ENCODE measurements around the gene TMEM109. TPM values are rescaled to one million over a fixed set of nuclear protein-coding genes. Genes with fewer than 3 reads are reported as not detected.

The TMEM109 gene, protein sequence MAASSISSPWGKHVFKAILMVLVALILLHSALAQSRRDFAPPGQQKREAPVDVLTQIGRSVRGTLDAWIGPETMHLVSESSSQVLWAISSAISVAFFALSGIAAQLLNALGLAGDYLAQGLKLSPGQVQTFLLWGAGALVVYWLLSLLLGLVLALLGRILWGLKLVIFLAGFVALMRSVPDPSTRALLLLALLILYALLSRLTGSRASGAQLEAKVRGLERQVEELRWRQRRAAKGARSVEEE
- 82.6 and 93.9 TPM in 2 replicates for polyA plus RNA-seq (2013)

DNA sequence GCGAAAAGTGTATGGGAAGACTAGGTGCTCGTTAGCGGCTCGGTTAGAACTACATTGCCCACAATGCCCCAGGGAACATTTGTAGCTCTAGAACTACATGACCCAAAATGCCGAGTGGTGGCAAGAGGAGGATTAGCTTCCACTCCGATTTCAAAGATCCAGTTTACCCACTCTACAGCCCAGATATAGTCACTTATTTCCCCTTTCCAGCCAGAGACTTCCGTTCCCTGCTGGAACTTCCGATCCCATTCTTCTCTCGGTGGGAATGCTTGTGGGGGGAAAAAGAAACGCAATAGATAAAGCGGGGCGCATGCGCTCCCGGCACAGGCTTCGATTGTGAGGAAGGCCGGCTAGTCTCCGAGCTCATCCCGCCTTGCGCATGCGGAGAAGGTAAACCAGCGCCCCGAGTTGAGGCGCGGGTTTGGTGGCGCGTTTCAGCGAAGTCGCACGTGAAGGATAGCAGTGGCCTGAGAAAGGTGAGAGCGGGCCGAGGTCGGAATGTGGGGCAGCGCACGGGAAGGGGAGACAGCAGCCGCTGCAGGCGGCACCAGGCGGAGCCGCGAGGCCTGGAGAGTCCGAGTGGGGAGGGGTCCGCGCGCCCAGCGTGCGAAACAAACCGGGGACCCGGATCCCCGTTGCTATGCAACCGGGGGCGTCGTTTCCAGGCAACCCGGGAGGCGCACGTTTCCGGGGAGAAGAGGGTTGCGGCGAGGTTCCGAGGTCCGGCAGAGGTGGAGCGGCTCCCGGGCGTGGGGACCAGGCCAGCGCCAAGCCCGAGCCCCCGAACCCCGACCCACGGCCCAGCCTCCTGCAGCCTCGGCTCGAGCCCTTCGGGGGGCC, at the start of gene TMEM109:
Gene TMEM109 (plus strand): TSS at position 366 of the 840 bp plus-strand sequence. CDS start 5,536 bp downstream, outside the sequence.
- peaks cover 7% of the 10 kb centered on the region for H3K79me2 ChIP-seq (ENCODE audit: control insufficient read depth, insufficient read depth, low read length, poor library complexity)

DNA sequence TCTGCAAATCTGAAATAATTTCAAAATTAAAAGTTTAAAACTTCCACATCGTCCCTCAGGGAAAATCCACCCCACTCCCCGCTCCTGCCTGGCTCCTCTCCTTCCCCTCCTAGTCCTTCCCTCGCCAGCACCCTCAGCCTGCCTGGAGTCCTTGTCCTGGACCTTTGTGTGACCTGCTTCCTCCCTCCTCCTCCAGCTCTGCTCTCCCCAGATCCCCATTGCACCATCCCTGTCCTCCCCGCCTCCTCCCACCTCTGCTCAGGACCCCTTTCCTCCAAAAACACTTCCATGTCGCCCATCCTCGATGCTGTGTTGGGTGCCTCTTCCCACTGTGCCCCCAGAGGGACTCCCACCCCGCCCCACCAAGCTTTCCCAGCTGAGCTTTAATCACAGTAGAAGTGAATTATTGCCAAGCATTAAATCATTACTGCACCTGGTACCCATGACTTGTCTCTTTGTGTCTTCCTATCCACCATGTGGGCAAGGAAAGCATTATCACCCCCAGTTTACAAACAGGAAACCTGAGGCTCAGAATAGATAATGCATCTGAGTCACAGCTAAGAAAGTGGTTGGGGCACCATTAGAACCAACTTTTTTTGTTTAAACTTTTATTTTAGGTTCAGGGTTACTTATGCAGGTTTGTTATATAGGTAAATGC, 49.0 kb upstream of the TMEM109 start:
- H4K91ac ChIP-seq (ENCODE audit: low read depth, low read length): no peak overlapping the region
- H3K9ac ChIP-seq (ENCODE audit: low read length): no peak overlapping the region
- H3K36me3 ChIP-seq (ENCODE audit: control insufficient read depth in 1 of 2, insufficient read depth in 2 of 2, low read length in 2 of 2): no peaks in the 10 kb centered on the region
- H3K14ac ChIP-seq (ENCODE audit: low read length): no peak overlapping the region
- peaks cover 4 to 5% of the 10 kb centered on the region in 2 experiments for H3K4me1 ChIP-seq (ENCODE audit: control insufficient read depth in 1 of 2, insufficient read depth in 2 of 2, low read length in 2 of 2)
- no peaks in the 10 kb centered on the region for H3K79me2 ChIP-seq (ENCODE audit: control insufficient read depth, insufficient read depth, low read length, poor library complexity)
- no peak overlapping the region for H4K8ac ChIP-seq (ENCODE audit: low read depth, low read length)
- no peak overlapping the region for H2AK5ac ChIP-seq (ENCODE audit: low read length)
- H3K79me1 ChIP-seq (ENCODE audit: low read length): peaks cover 3% of the 10 kb centered on the region
- DNase-seq: no peak
- no peak overlapping the region for H3K4me2 ChIP-seq (ENCODE audit: low read length)
- H2BK5ac ChIP-seq (ENCODE audit: low read depth, low read length, poor library complexity): no peak overlapping the region
- H2BK120ac ChIP-seq (ENCODE audit: insufficient read depth, low read length, poor library complexity): no peak overlapping the region
- H4K12ac ChIP-seq (ENCODE audit: low read depth, low read length): no peak overlapping the region
- H3K9me3 ChIP-seq (ENCODE audit: insufficient read depth, low read depth, low read length): no peaks in the 10 kb centered on the region
- no peak overlapping the region for H3K4ac ChIP-seq (ENCODE audit: low read depth, low read length)
- no peak overlapping the region for H3K18ac ChIP-seq (ENCODE audit: low read length)
- WGBS (ENCODE audit: extremely low coverage, insufficient coverage, insufficient read length): no CpG with 5 or more reads among the region's 7 CpGs
- H3K23ac ChIP-seq (ENCODE audit: low read length): peak overlapping the region; percentile 37
- no peak overlapping the region for H2AFZ ChIP-seq (ENCODE audit: insufficient read depth, low read length, poor library complexity)
- no peaks in the 10 kb centered on the region for H3K27me3 ChIP-seq (ENCODE audit: insufficient read depth, low read length)
- no peak overlapping the region for H3K4me3 ChIP-seq (ENCODE audit: low read depth, low read length)
- no peak overlapping the region for H3K27ac ChIP-seq (ENCODE audit: low read depth, low read length)
- H2BK12ac ChIP-seq (ENCODE audit: low read length): no peak overlapping the region

More for the DNA sequence above, at the start of gene TMEM109:
- Histone ChIP-seq H2AFZ (ENCODE audit: insufficient read depth, low read length, poor library complexity) (peak within 1 kb of the TSS; percentile 96), H2AK5ac (ENCODE audit: low read length) (peak within 1 kb of the TSS; percentile 78), H3K14ac (ENCODE audit: low read length) (peak within 1 kb of the TSS; percentile 95), H3K18ac (ENCODE audit: low read length) (peak within 1 kb of the TSS; percentile 91), H4K12ac (ENCODE audit: low read depth, low read length) (peak within 1 kb of the TSS; percentile 95), H2BK12ac (ENCODE audit: low read length) (peak within 1 kb of the TSS; percentile 51), H3K36me3 (ENCODE audit: control insufficient read depth in 1 of 2, insufficient read depth in 2 of 2, low read length in 2 of 2) (peaks cover 0 to 2% of the 10 kb centered on the region in 2 experiments), H2BK120ac (ENCODE audit: insufficient read depth, low read length, poor library complexity) (peak within 1 kb of the TSS; percentile 73), H3K9me3 (ENCODE audit: insufficient read depth, low read depth, low read length) (no peaks in the 10 kb centered on the region), H3K4ac (ENCODE audit: low read depth, low read length) (peak within 1 kb of the TSS; percentile 71), H3K23ac (ENCODE audit: low read length) (no peak within 1 kb of the TSS), H3K27me3 (ENCODE audit: insufficient read depth, low read length) (no peaks in the 10 kb centered on the region), H3K79me1 (ENCODE audit: low read length) (peaks cover 13% of the 10 kb centered on the region), H3K27ac (ENCODE audit: low read depth, low read length) (peak within 1 kb of the TSS; percentile 76), H2BK5ac (ENCODE audit: low read depth, low read length, poor library complexity) (peak within 1 kb of the TSS; percentile 78), H3K4me1 (ENCODE audit: control insufficient read depth in 1 of 2, insufficient read depth in 2 of 2, low read length in 2 of 2) (peaks cover 15 to 20% of the 10 kb centered on the region in 2 experiments), H3K9ac (ENCODE audit: low read length) (peak within 1 kb of the TSS; percentile 73), H4K91ac (ENCODE audit: low read depth, low read length) (peak within 1 kb of the TSS; percentile 90), H3K4me3 (ENCODE audit: low read depth, low read length) (peak within 1 kb of the TSS; percentile 78), H4K8ac (ENCODE audit: low read depth, low read length) (peak within 1 kb of the TSS; percentile 97), H3K4me2 (ENCODE audit: low read length) (peak within 1 kb of the TSS; percentile 89)
- WGBS (ENCODE audit: extremely low coverage, insufficient coverage, insufficient read length): no CpG with 5 or more reads among the region's 70 CpGs
- peak; percentile 70 to 84 for DNase-seq

DNA sequence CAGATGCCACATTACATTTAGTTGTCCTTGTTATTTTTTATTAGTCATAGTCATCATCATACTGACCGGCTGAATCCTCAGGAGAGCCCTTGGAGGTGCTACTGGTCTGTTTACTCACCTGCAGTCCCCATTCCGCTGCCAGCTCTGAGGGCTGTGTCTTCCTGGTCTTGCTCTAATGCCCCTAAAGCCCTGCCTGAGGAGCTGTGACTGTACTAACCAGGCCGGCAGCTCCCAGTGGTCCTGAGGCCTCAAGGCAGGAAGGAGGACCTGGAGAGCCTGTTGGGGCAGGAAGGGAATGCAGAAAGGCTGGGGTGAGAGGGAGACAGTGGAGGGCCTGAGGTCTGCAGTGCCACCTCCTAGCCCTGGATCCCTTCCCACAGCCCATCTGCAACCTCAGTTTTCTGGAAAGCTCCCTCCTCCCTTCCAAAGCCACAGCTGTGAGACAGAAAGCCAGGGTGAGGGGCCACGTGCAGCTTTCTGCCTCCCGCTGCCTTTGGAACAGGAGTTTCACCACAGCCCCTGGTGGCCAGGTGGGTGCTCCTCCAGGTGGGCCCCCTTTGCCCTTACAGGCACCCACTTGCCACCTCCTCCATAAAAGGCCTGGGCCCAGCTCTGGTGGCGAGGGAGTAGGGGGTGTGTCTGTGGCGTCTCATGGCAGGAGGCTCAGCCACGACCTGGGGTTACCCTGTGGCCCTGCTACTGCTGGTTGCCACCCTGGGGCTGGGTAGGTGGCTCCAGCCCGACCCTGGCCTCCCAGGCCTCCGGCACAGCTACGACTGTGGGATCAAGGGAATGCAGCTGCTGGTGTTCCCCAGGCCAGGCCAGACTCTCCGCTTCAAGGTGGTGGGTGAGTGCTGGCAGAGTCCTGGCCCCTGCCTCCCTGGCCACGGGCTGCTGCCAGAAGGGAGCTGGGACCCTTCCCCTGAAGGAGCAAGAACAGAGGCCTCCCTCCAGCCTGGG, 46.8 kb upstream of the TMEM109 start, which contains the start of gene ZP1:
Gene ZP1 (plus strand): TSS at position 632 of the 960 bp plus-strand sequence. CDS start 20 bp downstream, at position 652.
- no peak within 1 kb of the TSS for H2AFZ ChIP-seq (ENCODE audit: insufficient read depth, low read length, poor library complexity)
- no peak within 1 kb of the TSS for H3K4me2 ChIP-seq (ENCODE audit: low read length)
- no CpG with 5 or more reads among the region's 13 CpGs for WGBS (ENCODE audit: extremely low coverage, insufficient coverage, insufficient read length)

More for the DNA sequence above, 46.8 kb upstream of the TMEM109 start, which contains the start of gene ZP1:
- Histone ChIP-seq H2AK5ac (ENCODE audit: low read length) (peak within 1 kb of the TSS; percentile 11), H3K4ac (ENCODE audit: low read depth, low read length) (no peak within 1 kb of the TSS), H4K91ac (ENCODE audit: low read depth, low read length) (peak within 1 kb of the TSS; percentile 80), H3K9me3 (ENCODE audit: insufficient read depth, low read depth, low read length) (no peaks in the 10 kb centered on the region), H3K4me3 (ENCODE audit: low read depth, low read length) (no peak within 1 kb of the TSS), H3K18ac (ENCODE audit: low read length) (no peak within 1 kb of the TSS), H2BK5ac (ENCODE audit: low read depth, low read length, poor library complexity) (no peak within 1 kb of the TSS), H3K79me2 (ENCODE audit: control insufficient read depth, insufficient read depth, low read length, poor library complexity) (no peaks in the 10 kb centered on the region), H3K79me1 (ENCODE audit: low read length) (peaks cover 3% of the 10 kb centered on the region), H3K9ac (ENCODE audit: low read length) (no peak within 1 kb of the TSS), H3K27ac (ENCODE audit: low read depth, low read length) (peak within 1 kb of the TSS; percentile 22), H2BK12ac (ENCODE audit: low read length) (no peak within 1 kb of the TSS), H3K36me3 (ENCODE audit: control insufficient read depth in 1 of 2, insufficient read depth in 2 of 2, low read length in 2 of 2) (no peaks in the 10 kb centered on the region), H3K14ac (ENCODE audit: low read length) (no peak within 1 kb of the TSS), H3K23ac (ENCODE audit: low read length) (no peak within 1 kb of the TSS), H2BK120ac (ENCODE audit: insufficient read depth, low read length, poor library complexity) (peak within 1 kb of the TSS; percentile 50), H3K4me1 (ENCODE audit: control insufficient read depth in 1 of 2, insufficient read depth in 2 of 2, low read length in 2 of 2) (peaks cover 4 to 5% of the 10 kb centered on the region in 2 experiments), H3K27me3 (ENCODE audit: insufficient read depth, low read length) (no peaks in the 10 kb centered on the region), H4K8ac (ENCODE audit: low read depth, low read length) (peak within 1 kb of the TSS; percentile 43), H4K12ac (ENCODE audit: low read depth, low read length) (no peak within 1 kb of the TSS)
- no peak for DNase-seq

Measured in trophoblast cell (in vitro differentiated cells and primary cell).